Hepatocyte (in vitro differentiated cells): ENCODE measurements around the gene NUP214.

Source experiments
- CTCF ChIP-seq: fragments of 200-600 bp; sonication (generic); IDR thresholded peaks from 2 replicates; pipeline ENCODE4 v1.5.1; 2016; ENCODE audit warnings: antibody characterized with exemption, mild to moderate bottlenecking; ENCODE audit not compliant: poor library complexity
- EZH2 ChIP-seq: fragments of 200-600 bp; sonication (generic); IDR thresholded peaks from 2 replicates; pipeline ENCODE4 v1.6.1; 2016; ENCODE audit warnings: antibody characterized with exemption, mild to moderate bottlenecking, borderline replicate concordance
- EZH2phosphoT487 ChIP-seq: fragments of 200-600 bp; sonication (generic); IDR thresholded peaks from one replicate; pipeline ENCODE4 v1.6.1; 2018; ENCODE audit warnings: antibody characterized with exemption, mild to moderate bottlenecking, low read depth, moderate library complexity; ENCODE audit not compliant: unreplicated experiment, severe bottlenecking

GRCh38 chr9:131096269-131097125, 28.9 kb upstream of the NUP214 start, which contains the start of gene AIF1L:
- TF ChIP-seq CTCF, result peak; percentile 14
- no peak for TF ChIP-seq EZH2phosphoT487
- no peak for TF ChIP-seq EZH2
